A673 (cell line): Measurements from ENCODE around the gene ATP6V0D1. TPM values are rescaled to one million over a fixed set of nuclear protein-coding genes. Genes with fewer than 3 reads are reported as not detected.

Experiments
- BruUV-seq: library from RNA; stranded (reverse); fragments of 400-500 nt; replicated peaks from 2 replicates; lab custom pipeline; 2021; lab: Mats Ljungman, UMichigan
- CTCF ChIA-PET: fragments of 300-600 bp; sonication (Branson Sonifier 250); formaldehyde crosslinking; loops from one replicate; lab custom pipeline; 2022; ENCODE audit warnings: antibody characterized with exemption; lab: Charles Lee
- POLR2A ChIA-PET: fragments of 300-600 bp; sonication (Branson Sonifier 250); formaldehyde crosslinking; loops from one replicate; lab custom pipeline; 2022; ENCODE audit warnings: antibody characterized with exemption; ENCODE audit not compliant: low non-redundant PET; lab: Charles Lee
- DNase-seq: peaks from one replicate; pipeline ENCODE4 v3.0.0-alpha.2; 2015; ENCODE audit warnings: low spot score
- H3K27ac ChIP-seq: fragments of 200-600 bp; sonication (generic); 2 replicates; pipeline ENCODE4 v1.5.1; 2016; ENCODE audit warnings: mixed run types, low read depth, mild to moderate bottlenecking, mixed read lengths, antibody characterized with exemption, low read length; ENCODE audit not compliant: poor library complexity, severe bottlenecking
- H3K27me3 ChIP-seq: fragments of 200-600 bp; sonication (generic); replicated peaks from 2 replicates; pipeline ENCODE4 v1.6.1; 2017; ENCODE audit warnings: mixed run types, low read depth, mild to moderate bottlenecking, mixed read lengths, antibody characterized with exemption, low read length; ENCODE audit not compliant: insufficient read depth, poor library complexity
- H3K36me3 ChIP-seq: fragments of 200-600 bp; sonication (generic); 2 replicates; pipeline ENCODE4 v1.6.1; 2016; ENCODE audit warnings: mixed run types, mild to moderate bottlenecking, mixed read lengths, antibody characterized with exemption, low read length; ENCODE audit not compliant: insufficient read depth, poor library complexity, severe bottlenecking
- H3K4me1 ChIP-seq: fragments of 200-600 bp; sonication (generic); 2 replicates; pipeline ENCODE4 v1.6.1; 2017; ENCODE audit warnings: mixed run types, mild to moderate bottlenecking, mixed read lengths, antibody characterized with exemption, low read length; ENCODE audit not compliant: insufficient read depth, poor library complexity, severe bottlenecking
- H3K4me3 ChIP-seq: fragments of 200-600 bp; sonication (generic); 2 replicates; pipeline ENCODE4 v1.5.1; 2016; ENCODE audit warnings: low read depth, mixed run types, mild to moderate bottlenecking, mixed read lengths, low read length; ENCODE audit not compliant: poor library complexity, severe bottlenecking
- H3K9me3 ChIP-seq: fragments of 200-600 bp; sonication (generic); 2 replicates; pipeline ENCODE4 v1.6.1; 2016; ENCODE audit warnings: mixed run types, low read depth, mild to moderate bottlenecking, mixed read lengths, antibody characterized with exemption, low read length; ENCODE audit not compliant: poor library complexity, severe bottlenecking
- EZH2 ChIP-seq: fragments of 200-600 bp; sonication (generic); IDR thresholded peaks from 2 replicates; pipeline ENCODE4 v1.6.1; 2017; ENCODE audit warnings: borderline replicate concordance, low read depth, mild to moderate bottlenecking, mixed read lengths, antibody characterized with exemption, low read length; ENCODE audit not compliant: poor library complexity, severe bottlenecking
- intact Hi-C: fragments of 100-400 bp; cut with micrococcal nuclease; formaldehyde crosslinking; loops from one replicate; pipeline ENCODE4 v1.10.0; 2022; ENCODE audit not compliant: unreplicated experiment
- total RNA-seq: library from RNA; stranded (reverse); gene quantifications from 2 replicates; pipeline ENCODE4 v1.2.3, GENCODE V29; 2021
- TF ChIP-seq, protein P1 (sequence below): fragments of 300-800, 200-600 bp; sonication (generic); conservative IDR thresholded peaks from 2 replicates; pipeline ENCODE4 v1.5.1; 2017; ENCODE audit warnings: low read depth, mild to moderate bottlenecking, antibody characterized with exemption, low read length, moderate library complexity, mixed read lengths

The ATP6V0D1 gene
- total RNA-seq, 1 experiment from 2014 or later, result 63.9 TPM

DNA sequence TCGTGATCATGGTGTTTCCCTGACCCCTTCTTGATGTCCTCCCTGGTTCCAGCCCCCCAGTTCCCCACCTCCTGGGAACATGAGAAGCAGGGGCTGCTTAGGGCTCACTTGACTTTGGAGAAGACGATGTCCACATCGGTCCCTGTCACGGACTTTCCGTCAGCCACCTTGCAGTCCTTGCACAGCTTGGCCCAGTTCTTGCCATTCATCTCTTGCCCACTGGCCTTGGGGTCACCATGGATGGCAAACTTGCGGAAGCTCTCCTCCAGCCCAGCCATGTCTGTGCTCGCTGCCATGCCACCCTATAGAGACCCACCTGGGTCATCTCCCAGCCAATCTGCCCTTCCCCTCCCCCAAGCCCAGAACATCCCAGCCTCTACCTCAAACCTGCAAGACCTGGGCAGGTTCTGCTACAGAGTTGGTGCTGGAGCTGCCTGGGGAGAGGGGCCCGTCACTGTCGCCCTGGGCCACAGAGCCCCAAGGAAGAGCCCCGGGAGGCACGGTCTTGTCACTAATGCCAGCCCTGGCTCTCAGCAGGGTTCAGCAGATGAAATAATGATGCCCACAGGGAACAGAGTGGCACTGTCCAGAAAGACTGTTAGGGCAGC lies 90.0 kb downstream of the ATP6V0D1 start:
- H3K4me1 ChIP-seq, result peaks cover 9% of the 10 kb centered on the region
- H3K27ac ChIP-seq, result no peak overlapping the region
- H3K4me3 ChIP-seq, result no peak overlapping the region
- no peak for DNase-seq
- H3K36me3 ChIP-seq, result no peaks in the 10 kb centered on the region
- no peaks in the 10 kb centered on the region for H3K9me3 ChIP-seq
- CTCF ChIA-PET, result no interaction called here
- intact Hi-C loops, result no loop called here
- no TSS peak for BruUV-seq
- H3K27me3 ChIP-seq, result peaks cover 8% of the 10 kb centered on the region
- TF ChIP-seq EZH2, result no peak
- TF ChIP-seq, protein P1, sequence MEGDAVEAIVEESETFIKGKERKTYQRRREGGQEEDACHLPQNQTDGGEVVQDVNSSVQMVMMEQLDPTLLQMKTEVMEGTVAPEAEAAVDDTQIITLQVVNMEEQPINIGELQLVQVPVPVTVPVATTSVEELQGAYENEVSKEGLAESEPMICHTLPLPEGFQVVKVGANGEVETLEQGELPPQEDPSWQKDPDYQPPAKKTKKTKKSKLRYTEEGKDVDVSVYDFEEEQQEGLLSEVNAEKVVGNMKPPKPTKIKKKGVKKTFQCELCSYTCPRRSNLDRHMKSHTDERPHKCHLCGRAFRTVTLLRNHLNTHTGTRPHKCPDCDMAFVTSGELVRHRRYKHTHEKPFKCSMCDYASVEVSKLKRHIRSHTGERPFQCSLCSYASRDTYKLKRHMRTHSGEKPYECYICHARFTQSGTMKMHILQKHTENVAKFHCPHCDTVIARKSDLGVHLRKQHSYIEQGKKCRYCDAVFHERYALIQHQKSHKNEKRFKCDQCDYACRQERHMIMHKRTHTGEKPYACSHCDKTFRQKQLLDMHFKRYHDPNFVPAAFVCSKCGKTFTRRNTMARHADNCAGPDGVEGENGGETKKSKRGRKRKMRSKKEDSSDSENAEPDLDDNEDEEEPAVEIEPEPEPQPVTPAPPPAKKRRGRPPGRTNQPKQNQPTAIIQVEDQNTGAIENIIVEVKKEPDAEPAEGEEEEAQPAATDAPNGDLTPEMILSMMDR, result no peak
- POLR2A ChIA-PET, result no interaction called here

DNA sequence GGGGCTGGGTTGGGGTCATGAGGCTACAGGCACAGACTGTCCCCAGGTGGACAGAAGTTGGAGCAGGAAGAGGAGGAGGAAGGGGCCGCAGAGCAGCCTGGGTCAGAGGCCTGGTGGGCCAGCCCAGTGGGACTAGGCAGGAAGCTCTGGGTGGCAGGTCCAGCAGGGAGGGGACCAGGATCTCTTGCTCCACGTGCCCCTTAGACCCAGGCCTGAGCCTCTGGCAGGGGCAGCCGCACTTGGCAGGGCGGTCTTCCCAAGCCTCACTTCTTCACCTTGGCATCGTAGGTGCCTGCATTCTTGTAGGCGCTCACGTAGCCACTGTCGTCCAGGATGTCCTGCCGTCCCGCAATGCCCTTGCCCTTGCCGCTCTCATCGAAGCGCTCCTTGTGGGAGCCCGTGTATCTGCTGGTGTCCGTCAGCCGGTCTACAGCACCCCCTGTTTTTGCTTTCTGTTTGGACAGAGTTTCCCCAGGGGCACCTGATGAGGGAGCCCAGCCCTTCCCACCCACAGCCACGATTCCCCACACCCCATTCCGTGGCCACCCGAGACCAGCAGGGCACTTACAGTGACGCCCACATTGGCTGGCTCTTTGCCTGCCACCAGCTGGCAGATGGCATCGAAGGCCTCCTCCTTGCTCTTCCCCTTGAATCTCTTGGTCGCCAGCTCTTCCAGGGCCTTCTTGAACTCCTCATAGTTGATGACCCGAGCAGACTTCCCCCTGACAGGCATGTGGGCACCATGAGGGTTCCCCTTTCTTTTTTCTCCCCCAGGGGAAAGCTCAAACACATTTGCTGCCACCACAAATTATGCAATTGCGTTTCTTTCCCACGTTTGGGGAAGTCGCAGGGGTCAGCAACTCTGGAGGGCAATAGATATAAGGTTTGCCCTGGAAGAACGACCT lies 90.8 kb downstream of the ATP6V0D1 start:
- Histone ChIP-seq H3K36me3 (no peaks in the 10 kb centered on the region), H3K27me3 (peaks cover 8% of the 10 kb centered on the region), H3K4me3 (no peak overlapping the region), H3K4me1 (peaks cover 9% of the 10 kb centered on the region), H3K9me3 (no peaks in the 10 kb centered on the region), H3K27ac (no peak overlapping the region)
- CTCF ChIA-PET, result no interaction called here
- TF ChIP-seq, protein P1, result no peak
- TF ChIP-seq EZH2, result no peak
- intact Hi-C loops, result no loop called here
- POLR2A ChIA-PET, result no interaction called here
- no peak for DNase-seq
- no TSS peak for BruUV-seq

DNA sequence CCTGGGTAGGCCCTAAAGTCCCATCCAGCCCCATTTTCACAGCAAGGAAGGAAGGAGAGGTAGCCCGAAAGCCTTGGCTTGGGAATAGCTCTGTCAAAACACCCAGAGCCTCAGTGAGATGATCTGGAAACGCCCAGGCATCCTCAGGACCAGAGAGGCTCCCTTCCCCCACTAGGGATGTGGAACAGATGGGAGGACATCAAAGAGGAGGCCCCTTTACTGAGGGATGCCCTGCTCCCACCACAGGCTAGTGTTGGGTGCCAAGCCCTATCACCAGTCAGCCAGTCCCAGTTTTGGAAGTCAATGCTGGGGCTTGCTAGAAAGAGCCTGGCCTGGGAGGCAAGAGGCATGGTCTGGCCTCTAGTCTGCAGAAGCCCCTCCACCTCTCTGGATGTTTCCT lies 92.4 kb downstream of the ATP6V0D1 start:
- H3K4me1 ChIP-seq, result peaks cover 3% of the 10 kb centered on the region
- CTCF ChIA-PET, result interaction anchor here (0.6 kb wide), 1 partner anchor 140 kb away, joined by 10 read pairs; no protein-coding TSS in a partner anchor
- no TSS peak for BruUV-seq
- H3K27me3 ChIP-seq, result peaks cover 1% of the 10 kb centered on the region
- no peak overlapping the region for H3K27ac ChIP-seq
- H3K36me3 ChIP-seq, result no peaks in the 10 kb centered on the region
- H3K9me3 ChIP-seq, result no peaks in the 10 kb centered on the region
- intact Hi-C loops, result no loop called here
- POLR2A ChIA-PET, result no interaction called here
- no peak overlapping the region for H3K4me3 ChIP-seq
- no peak for DNase-seq
- no peak for TF ChIP-seq EZH2
- TF ChIP-seq, protein P1, result no peak
